Colonic mucosa (tissue), 4 donors: Measurements from ENCODE around the gene GPS2. TPM values are rescaled to one million over a fixed set of nuclear protein-coding genes. Genes with fewer than 3 reads are reported as not detected.

Experiments
- DNase-seq: peaks from one replicate; pipeline ENCODE4 v3.0.0-alpha.2; 2020
- H3K27ac ChIP-seq: fragments of 200-600 bp; one replicate; pipeline ENCODE4 v1.8.0; 2021
- H3K27me3 ChIP-seq: fragments of 200-600 bp; one replicate; pipeline ENCODE4 v1.8.0; 2021
- H3K36me3 ChIP-seq: fragments of 200-600 bp; one replicate; pipeline ENCODE4 v1.8.0; 2021
- H3K4me1 ChIP-seq: fragments of 200-600 bp; one replicate; pipeline ENCODE4 v1.8.0; 2021; ENCODE audit warnings: mild to moderate bottlenecking
- H3K4me3 ChIP-seq: fragments of 200-600 bp; one replicate; pipeline ENCODE4 v1.8.0; 2021
- H3K9ac ChIP-seq, 2 donors: one replicate each; pipeline ENCODE4 v1.7.0; 2013; ENCODE audit warnings: control low read depth in 2 of 2, low read depth in 2 of 2, low read length in 2 of 2
- H3K9me3 ChIP-seq: fragments of 200-600 bp; one replicate; pipeline ENCODE4 v1.8.0; 2021
- CTCF ChIP-seq: fragments of 200-600 bp; IDR thresholded peaks from one replicate; pipeline ENCODE4 v1.8.0; 2022; ENCODE audit warnings: antibody characterized with exemption, mild to moderate bottlenecking
- intact Hi-C: fragments of 100-400 bp; cut with DNase I; formaldehyde crosslinking; loops from one replicate; pipeline ENCODE4 v1.14.1; 2022
- total RNA-seq, 2 donors: library from RNA; stranded (reverse); fragmentation: NEBNext Ultra II Directional in 1 of 2; extraction: Animal tissue kit (Norgen Biotek cat#: 25700) in 1 of 2; gene quantifications; one replicate each; pipeline ENCODE4 v1.2.1, GENCODE V29; 2021
- donor health status: healthy.
- donor health status: DM: no; HTN: no; CAD: no.
- donor health status: DM: no; HTN: no; CAD: no.

The GPS2 gene
- total RNA-seq, 2 donors from 2014 or later, result 53.8 to 85.7 TPM

DNA sequence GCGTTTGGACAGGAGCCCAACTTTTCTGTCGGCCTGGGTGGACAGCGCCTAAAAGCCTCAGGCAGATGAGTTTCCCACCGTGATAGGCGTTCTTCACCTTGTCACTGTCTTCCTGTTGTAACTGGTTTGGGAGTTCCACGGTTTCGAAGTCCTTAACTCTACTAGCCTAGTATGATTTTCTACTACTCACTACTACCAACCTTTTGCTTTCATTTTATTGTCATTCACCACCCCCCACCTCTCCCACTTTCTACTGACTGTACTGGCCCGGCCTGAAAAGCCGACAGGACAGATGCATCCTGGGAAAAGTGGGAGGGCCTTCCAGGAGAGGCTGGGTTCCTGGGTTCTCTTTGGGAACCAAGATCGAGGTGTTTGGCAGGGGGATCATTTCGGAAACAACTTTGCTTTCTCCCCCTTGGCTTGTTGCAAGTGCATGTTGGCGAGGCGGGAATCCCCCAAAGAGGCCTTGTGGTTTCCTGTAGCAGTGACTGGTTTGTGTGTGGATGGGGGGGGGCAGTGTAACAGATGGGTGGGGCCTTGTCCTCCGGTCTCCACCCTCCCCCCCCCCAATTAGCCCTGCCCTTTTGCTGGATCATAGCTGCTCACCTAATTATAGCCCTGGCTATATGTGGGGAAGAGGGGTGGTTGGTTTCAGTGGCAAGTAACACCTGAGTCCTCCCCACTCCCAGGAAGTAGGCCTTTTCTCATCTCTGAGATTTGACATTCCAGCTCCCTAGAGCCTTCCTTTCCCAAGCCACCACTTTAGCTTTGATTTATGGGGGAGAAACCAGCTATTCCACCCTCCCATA lies 6.3 kb downstream of the GPS2 start:
- Histone ChIP-seq H3K36me3 (peaks cover 29% of the 10 kb centered on the region), H3K27me3 (no peaks in the 10 kb centered on the region), H3K4me1 (peaks cover 11% of the 10 kb centered on the region), H3K9ac (peak overlapping the region; percentile 79 to 98), H3K9me3 (no peaks in the 10 kb centered on the region), H3K27ac (peak overlapping the region; percentile 92), H3K4me3 (peak overlapping the region; percentile 74)
- intact Hi-C loops, result no loop called here
- peak; percentile 94 for DNase-seq
- TF ChIP-seq CTCF, result no peak

DNA sequence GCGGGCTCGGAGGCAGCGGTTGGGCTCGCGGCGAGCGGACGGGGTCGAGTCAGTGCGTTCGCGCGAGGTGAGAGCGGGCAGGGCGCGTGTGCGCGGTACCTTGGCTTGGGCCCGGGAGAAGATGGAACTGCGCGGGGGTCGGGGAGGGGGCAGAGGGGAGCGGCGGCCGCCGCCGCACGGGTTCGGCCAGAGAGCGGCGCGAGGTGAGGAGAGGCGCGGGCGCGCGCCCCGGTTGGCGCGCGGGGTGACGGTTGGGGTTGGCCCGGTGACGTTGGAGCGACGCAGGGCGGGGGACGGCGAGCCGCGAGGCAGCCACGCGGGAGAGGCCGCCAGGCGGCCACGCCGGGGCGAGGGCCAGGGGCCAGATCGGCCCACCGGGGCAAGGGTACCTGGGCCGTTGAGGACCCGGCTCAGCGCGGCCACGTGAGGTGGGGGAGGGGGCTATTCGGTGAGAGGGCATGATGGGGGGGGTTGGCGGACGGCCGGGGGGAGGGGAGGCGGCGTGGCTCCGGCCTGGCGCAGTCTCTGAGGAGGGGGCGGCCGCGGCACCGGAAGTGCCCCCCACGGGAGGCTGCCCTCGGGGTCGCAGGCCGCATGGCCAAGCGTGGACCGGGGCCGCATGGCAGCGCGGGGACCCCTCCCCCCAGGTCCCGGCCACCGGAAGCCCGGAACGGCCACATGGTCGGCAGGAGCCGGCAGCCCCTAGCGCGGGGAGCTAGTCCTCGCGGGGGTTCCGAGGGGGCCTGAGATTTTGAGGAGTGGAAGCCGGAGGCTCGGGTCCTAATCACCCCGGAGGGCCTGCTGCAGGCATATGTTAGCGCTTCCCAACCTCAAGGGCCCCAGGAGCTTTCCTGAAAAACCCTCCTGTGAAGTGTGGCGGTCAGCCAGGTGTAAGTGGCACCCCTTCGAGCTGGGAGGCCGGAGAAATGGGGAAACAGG lies 7.2 kb downstream of the GPS2 start:
- peaks cover 20% of the 10 kb centered on the region for H3K36me3 ChIP-seq
- H3K27ac ChIP-seq, result peak overlapping the region; percentile 92
- DNase-seq, result peak; percentile 59
- TF ChIP-seq CTCF, result no peak
- H3K9ac ChIP-seq, result peak overlapping the region; percentile 79 to 98
- H3K4me3 ChIP-seq, result peak overlapping the region; percentile 74
- peaks cover 7% of the 10 kb centered on the region for H3K4me1 ChIP-seq
- H3K9me3 ChIP-seq, result no peaks in the 10 kb centered on the region
- intact Hi-C loops, result no loop called here
- no peaks in the 10 kb centered on the region for H3K27me3 ChIP-seq

GRCh38 chr17:7306911-7307685 lies 8.1 kb downstream of the GPS2 start, which contains the start of gene EIF5A:
Gene EIF5A, plus strand, starts transcription at chr17:7307628. Its CDS starts 2,008 bp downstream, at chr17:7309636.
- peak; percentile 100 for DNase-seq
- intact Hi-C loops, result no loop called here
- Histone ChIP-seq H3K9ac (peak within 1 kb of the TSS; percentile 79 to 98), H3K4me3 (peak within 1 kb of the TSS; percentile 74), H3K36me3 (peaks cover 12% of the 10 kb centered on the region), H3K9me3 (no peaks in the 10 kb centered on the region), H3K4me1 (peaks cover 7% of the 10 kb centered on the region), H3K27ac (peak within 1 kb of the TSS; percentile 92), H3K27me3 (no peaks in the 10 kb centered on the region)
- TF ChIP-seq CTCF, result no peak

DNA sequence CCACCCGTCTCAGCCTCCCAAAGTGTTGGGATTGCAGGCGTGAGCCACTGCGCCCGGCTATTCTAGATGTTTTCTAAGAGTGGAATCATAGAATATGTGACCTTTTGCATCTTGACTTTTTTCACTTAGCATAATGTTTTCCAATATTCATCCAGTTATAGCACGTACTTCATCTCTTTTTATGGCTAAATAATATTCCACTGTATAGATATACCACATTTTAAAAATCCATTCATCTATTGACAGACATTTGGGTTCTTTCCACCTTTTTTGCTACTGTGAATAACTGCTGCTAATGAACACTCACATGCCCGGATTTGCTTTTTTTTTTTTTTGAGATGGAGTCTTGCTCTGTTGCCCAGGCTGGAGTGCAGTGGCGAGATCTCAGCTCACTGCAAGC lies 11.0 kb downstream of the GPS2 start:
- no peak for TF ChIP-seq CTCF
- no peak overlapping the region for H3K4me3 ChIP-seq
- no peak overlapping the region for H3K9ac ChIP-seq
- no peaks in the 10 kb centered on the region for H3K9me3 ChIP-seq
- intact Hi-C loops, result no loop called here
- H3K27ac ChIP-seq, result no peak overlapping the region
- DNase-seq, result no peak
- no peaks in the 10 kb centered on the region for H3K27me3 ChIP-seq
- H3K4me1 ChIP-seq, result no peaks in the 10 kb centered on the region
- no peaks in the 10 kb centered on the region for H3K36me3 ChIP-seq
